ENCODE data around the gene COBL. TPM values are rescaled to one million over a fixed set of nuclear protein-coding genes. Genes with fewer than 3 reads are reported as not detected.
A peak's percentile ranks its signal among the peaks of the same experiment; 100 is the strongest.

The COBL gene
- total RNA-seq, 3 donors from 2014 or later, result 2.2 to 37.3 (median 16.1) TPM

DNA sequence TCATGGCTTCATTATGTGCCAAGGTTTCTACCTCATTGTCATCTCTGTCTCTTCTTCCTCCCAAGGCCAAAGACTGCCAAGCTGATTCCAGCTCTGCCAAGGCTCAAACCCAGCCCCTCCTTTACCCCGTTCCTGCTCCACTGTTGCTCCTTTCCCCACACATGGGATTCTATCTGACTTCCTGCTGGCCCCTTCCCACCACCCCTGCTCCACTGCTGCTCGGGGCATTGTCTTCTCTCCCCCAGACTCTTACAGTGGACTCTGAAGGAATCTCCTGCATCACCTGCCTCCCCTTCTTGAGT is 86.3 kb downstream of the COBL start:
- intact Hi-C loops (cut with DNase I; ENCODE audit: low total_unique reads), result no loop called here
- Histone ChIP-seq H3K36me3 (no peaks in the 10 kb centered on the region), H3K4me3 (no peak overlapping the region), H3K27ac (peak overlapping the region; percentile 16 to 78), H3K27me3 (no peaks in the 10 kb centered on the region), H3K4me1 (no peaks in the 10 kb centered on the region), H3K9me3 (no peaks in the 10 kb centered on the region)
- no peak for TF ChIP-seq POLR2A (IDR thresholded peaks at IDR 0.05)
- TF ChIP-seq POLR2AphosphoS5 (IDR thresholded peaks at IDR 0.05), result no peak
- TF ChIP-seq, protein P1, sequence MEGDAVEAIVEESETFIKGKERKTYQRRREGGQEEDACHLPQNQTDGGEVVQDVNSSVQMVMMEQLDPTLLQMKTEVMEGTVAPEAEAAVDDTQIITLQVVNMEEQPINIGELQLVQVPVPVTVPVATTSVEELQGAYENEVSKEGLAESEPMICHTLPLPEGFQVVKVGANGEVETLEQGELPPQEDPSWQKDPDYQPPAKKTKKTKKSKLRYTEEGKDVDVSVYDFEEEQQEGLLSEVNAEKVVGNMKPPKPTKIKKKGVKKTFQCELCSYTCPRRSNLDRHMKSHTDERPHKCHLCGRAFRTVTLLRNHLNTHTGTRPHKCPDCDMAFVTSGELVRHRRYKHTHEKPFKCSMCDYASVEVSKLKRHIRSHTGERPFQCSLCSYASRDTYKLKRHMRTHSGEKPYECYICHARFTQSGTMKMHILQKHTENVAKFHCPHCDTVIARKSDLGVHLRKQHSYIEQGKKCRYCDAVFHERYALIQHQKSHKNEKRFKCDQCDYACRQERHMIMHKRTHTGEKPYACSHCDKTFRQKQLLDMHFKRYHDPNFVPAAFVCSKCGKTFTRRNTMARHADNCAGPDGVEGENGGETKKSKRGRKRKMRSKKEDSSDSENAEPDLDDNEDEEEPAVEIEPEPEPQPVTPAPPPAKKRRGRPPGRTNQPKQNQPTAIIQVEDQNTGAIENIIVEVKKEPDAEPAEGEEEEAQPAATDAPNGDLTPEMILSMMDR (IDR thresholded peaks at IDR 0.05), result no peak
- DNase-seq (ENCODE audit: low spot score in 2 of 2), result no peak

DNA sequence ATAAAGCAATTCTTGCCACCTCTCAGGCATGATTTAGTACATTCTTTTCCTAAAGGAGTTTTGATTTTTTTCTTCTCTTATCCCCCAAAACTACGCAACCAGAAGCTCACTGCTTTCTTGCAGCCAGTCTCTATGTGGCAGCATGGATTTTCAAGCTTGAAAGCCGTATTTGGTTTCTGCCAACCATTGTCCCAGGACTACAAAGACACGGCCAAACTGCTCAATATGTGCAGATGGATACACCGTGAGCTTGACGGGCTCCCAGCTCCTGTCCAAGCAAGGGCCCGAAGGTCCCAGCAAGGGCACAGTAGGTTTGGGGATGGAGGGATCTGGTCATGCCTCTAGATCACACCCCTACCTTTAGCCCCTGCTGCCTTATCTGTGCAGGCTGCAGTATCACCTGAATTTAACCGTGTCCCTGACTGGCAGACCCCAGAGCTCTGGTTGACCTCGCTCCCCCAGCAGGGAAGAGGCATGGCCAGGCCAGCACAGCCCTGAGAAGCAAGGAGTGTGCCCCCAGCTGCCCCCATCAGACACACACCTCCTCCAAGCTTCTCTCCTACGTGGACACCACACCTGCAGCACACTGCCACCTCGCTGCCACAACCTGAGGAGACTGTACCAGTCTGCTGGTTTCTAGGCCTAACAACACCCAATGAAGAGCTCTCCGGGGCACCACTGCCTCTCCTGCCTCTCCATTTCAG is 86.8 kb downstream of the COBL start:
- Histone ChIP-seq H3K4me3 (peak overlapping the region in 2 of 3 donors; percentile 27 to 59), H3K27me3 (no peaks in the 10 kb centered on the region), H3K9me3 (no peaks in the 10 kb centered on the region), H3K36me3 (no peaks in the 10 kb centered on the region), H3K4me1 (no peaks in the 10 kb centered on the region), H3K27ac (peak overlapping the region; percentile 67 to 78)
- intact Hi-C loops (cut with DNase I; ENCODE audit: low total_unique reads), result no loop called here
- no peak for DNase-seq (ENCODE audit: low spot score in 2 of 2)
- TF ChIP-seq, protein P1 (IDR thresholded peaks at IDR 0.05), result no peak
- TF ChIP-seq POLR2A (IDR thresholded peaks at IDR 0.05) (no peak), POLR2AphosphoS5 (IDR thresholded peaks at IDR 0.05) (no peak)

DNA sequence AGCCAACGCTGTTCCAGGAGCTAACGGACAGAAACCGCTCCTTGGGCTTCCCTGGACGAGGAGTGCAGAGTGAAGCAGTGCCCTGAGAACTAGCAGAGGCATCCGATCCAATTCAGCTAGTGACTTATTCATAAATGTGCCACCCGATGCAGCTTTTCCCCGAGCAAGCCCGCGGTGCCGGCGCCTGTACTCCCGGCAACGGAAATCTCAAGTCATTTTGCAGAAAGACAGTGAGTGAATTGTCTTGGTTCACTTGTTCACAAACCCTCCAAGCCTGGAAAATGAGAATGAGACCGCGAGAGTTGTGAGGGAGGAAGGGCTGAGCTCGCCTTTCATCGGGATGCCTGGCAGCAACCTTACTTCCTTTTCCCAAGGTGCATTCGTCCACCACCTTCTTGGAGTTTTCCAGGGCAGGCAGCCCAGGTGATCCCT is 87.5 kb downstream of the COBL start:
- Histone ChIP-seq H3K27ac (peak overlapping the region; percentile 67 to 78), H3K36me3 (no peaks in the 10 kb centered on the region), H3K4me3 (peak overlapping the region in 2 of 3 donors; percentile 27 to 59), H3K27me3 (no peaks in the 10 kb centered on the region), H3K4me1 (no peaks in the 10 kb centered on the region), H3K9me3 (no peaks in the 10 kb centered on the region)
- intact Hi-C loops (cut with DNase I; ENCODE audit: low total_unique reads), result no loop called here
- no peak for TF ChIP-seq POLR2A (IDR thresholded peaks at IDR 0.05)
- TF ChIP-seq POLR2AphosphoS5 (IDR thresholded peaks at IDR 0.05), result no peak
- TF ChIP-seq, protein P1 (IDR thresholded peaks at IDR 0.05), result no peak
- DNase-seq (ENCODE audit: low spot score in 2 of 2), result peak in 1 of 2 donors; percentile 23

DNA sequence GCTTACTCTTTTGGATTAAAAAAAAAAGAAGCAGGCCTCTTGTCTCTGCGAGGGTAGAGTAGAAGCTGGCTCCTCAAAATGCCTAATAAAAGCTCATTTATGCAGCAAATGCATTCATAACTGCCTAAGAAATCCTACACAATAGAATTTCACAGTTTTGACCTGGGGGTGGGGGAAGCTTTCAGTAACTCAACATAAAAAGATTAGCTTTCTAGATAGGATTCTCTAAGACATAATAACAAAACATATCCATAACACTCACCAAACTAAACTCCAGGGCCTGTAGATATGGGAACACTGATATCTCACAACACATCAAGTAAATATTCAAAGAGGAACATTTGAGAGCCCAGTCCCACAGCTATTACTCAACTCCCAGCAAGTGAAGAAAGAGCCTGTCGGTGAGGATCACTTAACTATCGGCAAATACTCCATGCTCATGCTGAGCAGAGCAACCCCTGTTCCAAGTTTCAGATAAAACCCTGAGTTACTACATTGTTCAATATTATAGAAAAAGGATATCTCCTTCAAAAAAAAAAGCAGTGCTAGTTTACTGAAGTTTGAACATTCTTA is 88.1 kb downstream of the COBL start:
- Histone ChIP-seq H3K4me1 (no peaks in the 10 kb centered on the region), H3K27ac (peak overlapping the region; percentile 67 to 78), H3K9me3 (no peaks in the 10 kb centered on the region), H3K4me3 (peak overlapping the region in 2 of 3 donors; percentile 27 to 59), H3K36me3 (no peaks in the 10 kb centered on the region), H3K27me3 (no peaks in the 10 kb centered on the region)
- TF ChIP-seq, protein P1 (IDR thresholded peaks at IDR 0.05), result no peak
- TF ChIP-seq POLR2AphosphoS5 (IDR thresholded peaks at IDR 0.05), result no peak
- no peak for TF ChIP-seq POLR2A (IDR thresholded peaks at IDR 0.05)
- intact Hi-C loops (cut with DNase I; ENCODE audit: low total_unique reads), result no loop called here
- DNase-seq (ENCODE audit: low spot score in 2 of 2), result no peak

- intact Hi-C loops (cut with DNase I; ENCODE audit: low total_unique reads), result no loop called here
- Histone ChIP-seq H3K27me3 (no peaks in the 10 kb centered on the region), H3K36me3 (no peaks in the 10 kb centered on the region), H3K4me1 (no peaks in the 10 kb centered on the region), H3K4me3 (no peak overlapping the region), H3K9me3 (no peaks in the 10 kb centered on the region), H3K27ac (peak overlapping the region; percentile 67 to 68)
- TF ChIP-seq POLR2AphosphoS5 (IDR thresholded peaks at IDR 0.05) (no peak), POLR2A (IDR thresholded peaks at IDR 0.05) (no peak)
- TF ChIP-seq, protein P1 (IDR thresholded peaks at IDR 0.05), result no peak
- no peak for DNase-seq (ENCODE audit: low spot score in 2 of 2)
Observed at GRCh38 chr7:51227861-51228260, 88.7 kb downstream of the COBL start.
